Mucosa of descending colon (tissue), 3 donors: ENCODE measurements around the gene PDE3A. TPM values are rescaled to one million over a fixed set of nuclear protein-coding genes. Genes with fewer than 3 reads are reported as not detected.
A peak's percentile ranks its signal among the peaks of the same experiment; 100 is the strongest.

Source experiments
- ATAC-seq: fragments of 200-7000 bp; cut with Tn5 transposase; one replicate; pipeline ENCODE4 v1.9.1; 2020; ENCODE audit warnings: mild to moderate bottlenecking, moderate library complexity
- DNase-seq, 3 donors: peaks; one replicate each; pipeline ENCODE4 v3.0.0-alpha.2; 2020
- H3K36me3 ChIP-seq: fragments of 200-600 bp; one replicate; pipeline ENCODE4 v1.8.0; 2021; ENCODE audit warnings: low read depth, mild to moderate bottlenecking
- H3K4me1 ChIP-seq: fragments of 200-600 bp; one replicate; pipeline ENCODE4 v1.8.0; 2021; ENCODE audit warnings: low read depth, mild to moderate bottlenecking
- H3K4me3 ChIP-seq: fragments of 200-600 bp; one replicate; pipeline ENCODE4 v1.8.0; 2021; ENCODE audit warnings: mild to moderate bottlenecking
- H3K9me3 ChIP-seq: fragments of 200-600 bp; one replicate; pipeline ENCODE4 v1.8.0; 2021; ENCODE audit warnings: mild to moderate bottlenecking
- intact Hi-C, 2 donors: fragments of 100-400 bp; cut with DNase I in 1 of 2; cut with micrococcal nuclease in 1 of 2; formaldehyde crosslinking; loops; one replicate each; pipeline versions ENCODE4 v1.11.0 to v1.11.1; 2022; cut with DNase I, micrococcal nuclease
- total RNA-seq, 3 donors: library from RNA; stranded (reverse); fragmentation: NEBNext Ultra II Directional in 2 of 3; extraction: Animal tissue kit (Norgen Biotek cat#: 25700) in 2 of 3; gene quantifications; one replicate each; pipeline versions ENCODE4 v1.2.1 to v1.2.4, GENCODE V29; 2021 to 2023
- TF ChIP-seq, protein P1 (sequence below): fragments of 200-600 bp; IDR thresholded peaks from one replicate; pipeline ENCODE4 v1.8.0; 2022; ENCODE audit warnings: antibody characterized with exemption, mild to moderate bottlenecking
- donor health status: DM: no; HTN: no; CAD: no; lungs with moderate emphysema.
- donor health status: DM: no; HTN: no; CAD: no.
- donor health status: DM: no; HTN: yes; CAD: no.

Gene PDE3A
- total RNA-seq, 3 donors from 2014 or later: 47.2 to 84.1 (median 83.9) TPM

DNA sequence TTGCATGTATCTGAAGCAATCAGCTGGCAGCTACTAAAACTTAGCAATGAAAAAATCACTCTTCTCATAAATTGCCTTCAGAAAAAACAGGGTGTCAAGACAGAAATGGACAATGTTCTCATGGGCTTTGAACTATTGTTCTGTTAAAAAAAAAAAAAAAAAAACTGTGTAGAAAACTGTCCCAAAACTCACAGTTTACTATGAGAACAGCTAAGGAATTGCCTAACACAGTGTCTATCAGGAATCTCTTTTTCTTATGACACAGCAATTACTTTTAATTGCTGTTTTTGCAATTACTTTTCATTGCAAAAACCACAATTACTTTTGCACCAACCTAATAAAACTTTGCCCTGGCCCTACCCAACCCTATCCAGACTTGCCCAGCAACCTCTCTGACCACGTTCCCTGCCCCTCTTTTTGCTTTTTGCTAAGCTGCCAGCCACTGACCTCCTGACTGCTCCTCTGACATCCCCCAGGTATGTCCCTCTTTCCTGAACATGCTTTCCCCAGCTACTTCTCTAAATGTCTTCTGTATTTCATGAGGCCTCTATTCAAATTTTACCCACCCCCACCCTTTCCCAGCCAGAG is 258.8 kb downstream of the PDE3A start:
- Histone ChIP-seq H3K4me3 (no peak overlapping the region), H3K4me1 (peaks cover 17% of the 10 kb centered on the region), H3K36me3 (no peaks in the 10 kb centered on the region), H3K9me3 (no peaks in the 10 kb centered on the region)
- intact Hi-C loops: no loop called here
- ATAC-seq (peak; percentile 73), DNase-seq (peak in 1 of 3 donors; percentile 18)
- TF ChIP-seq, protein P1, sequence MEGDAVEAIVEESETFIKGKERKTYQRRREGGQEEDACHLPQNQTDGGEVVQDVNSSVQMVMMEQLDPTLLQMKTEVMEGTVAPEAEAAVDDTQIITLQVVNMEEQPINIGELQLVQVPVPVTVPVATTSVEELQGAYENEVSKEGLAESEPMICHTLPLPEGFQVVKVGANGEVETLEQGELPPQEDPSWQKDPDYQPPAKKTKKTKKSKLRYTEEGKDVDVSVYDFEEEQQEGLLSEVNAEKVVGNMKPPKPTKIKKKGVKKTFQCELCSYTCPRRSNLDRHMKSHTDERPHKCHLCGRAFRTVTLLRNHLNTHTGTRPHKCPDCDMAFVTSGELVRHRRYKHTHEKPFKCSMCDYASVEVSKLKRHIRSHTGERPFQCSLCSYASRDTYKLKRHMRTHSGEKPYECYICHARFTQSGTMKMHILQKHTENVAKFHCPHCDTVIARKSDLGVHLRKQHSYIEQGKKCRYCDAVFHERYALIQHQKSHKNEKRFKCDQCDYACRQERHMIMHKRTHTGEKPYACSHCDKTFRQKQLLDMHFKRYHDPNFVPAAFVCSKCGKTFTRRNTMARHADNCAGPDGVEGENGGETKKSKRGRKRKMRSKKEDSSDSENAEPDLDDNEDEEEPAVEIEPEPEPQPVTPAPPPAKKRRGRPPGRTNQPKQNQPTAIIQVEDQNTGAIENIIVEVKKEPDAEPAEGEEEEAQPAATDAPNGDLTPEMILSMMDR: no peak

DNA sequence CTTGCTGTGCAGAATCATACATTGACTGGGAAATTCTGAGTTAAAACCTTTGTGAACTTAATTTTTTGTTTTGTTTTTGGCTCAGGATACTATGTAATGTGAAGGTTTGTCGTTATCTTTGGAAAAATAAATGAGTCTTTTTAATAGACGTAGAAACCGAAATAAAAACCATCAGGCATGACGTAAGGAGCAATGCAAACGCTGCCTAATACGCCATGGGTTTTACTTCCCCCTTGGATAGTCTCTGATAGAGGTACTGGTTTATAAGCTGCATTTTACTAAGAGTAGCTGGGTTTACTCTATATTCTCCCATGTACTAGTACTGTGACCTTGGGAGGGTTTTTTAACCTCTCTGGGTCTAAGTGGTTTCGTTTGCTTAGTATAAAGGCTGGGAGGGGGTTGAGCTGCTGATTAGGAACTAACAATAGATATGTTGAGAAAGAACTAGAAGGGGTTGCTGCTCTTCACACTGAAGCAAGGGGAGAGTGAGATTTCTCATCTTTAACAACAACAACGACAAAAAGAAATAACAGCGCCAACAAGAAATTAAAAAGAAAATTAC is 260.0 kb downstream of the PDE3A start:
- Histone ChIP-seq H3K4me3 (no peak overlapping the region), H3K36me3 (no peaks in the 10 kb centered on the region), H3K4me1 (peaks cover 17% of the 10 kb centered on the region), H3K9me3 (no peaks in the 10 kb centered on the region)
- TF ChIP-seq, protein P1: no peak
- ATAC-seq (peak; percentile 41), DNase-seq (no peak)
- intact Hi-C loops: no loop called here

DNA sequence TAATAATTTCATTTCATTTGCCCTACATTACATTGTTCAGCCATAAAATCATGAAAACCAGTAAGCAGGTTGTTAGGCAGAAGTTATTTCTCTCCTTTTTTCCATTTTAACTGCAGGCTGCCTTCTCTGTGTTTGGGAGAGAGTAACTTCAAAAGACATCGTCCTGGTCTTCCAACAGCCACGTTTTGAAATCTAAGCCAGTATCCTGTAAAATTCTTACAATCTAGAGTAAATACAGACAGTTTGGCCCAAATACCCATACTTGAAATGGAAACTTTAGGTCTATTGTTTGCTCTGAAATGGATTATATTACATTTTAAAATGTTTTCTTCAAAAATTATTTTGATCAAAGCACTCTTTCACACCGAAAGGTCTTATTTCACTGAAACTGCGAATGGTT is 260.7 kb downstream of the PDE3A start:
- intact Hi-C loops: no loop called here
- TF ChIP-seq, protein P1: no peak
- DNase-seq (no peak), ATAC-seq (no peak)
- Histone ChIP-seq H3K4me1 (peaks cover 17% of the 10 kb centered on the region), H3K4me3 (no peak overlapping the region), H3K9me3 (no peaks in the 10 kb centered on the region), H3K36me3 (no peaks in the 10 kb centered on the region)

DNA sequence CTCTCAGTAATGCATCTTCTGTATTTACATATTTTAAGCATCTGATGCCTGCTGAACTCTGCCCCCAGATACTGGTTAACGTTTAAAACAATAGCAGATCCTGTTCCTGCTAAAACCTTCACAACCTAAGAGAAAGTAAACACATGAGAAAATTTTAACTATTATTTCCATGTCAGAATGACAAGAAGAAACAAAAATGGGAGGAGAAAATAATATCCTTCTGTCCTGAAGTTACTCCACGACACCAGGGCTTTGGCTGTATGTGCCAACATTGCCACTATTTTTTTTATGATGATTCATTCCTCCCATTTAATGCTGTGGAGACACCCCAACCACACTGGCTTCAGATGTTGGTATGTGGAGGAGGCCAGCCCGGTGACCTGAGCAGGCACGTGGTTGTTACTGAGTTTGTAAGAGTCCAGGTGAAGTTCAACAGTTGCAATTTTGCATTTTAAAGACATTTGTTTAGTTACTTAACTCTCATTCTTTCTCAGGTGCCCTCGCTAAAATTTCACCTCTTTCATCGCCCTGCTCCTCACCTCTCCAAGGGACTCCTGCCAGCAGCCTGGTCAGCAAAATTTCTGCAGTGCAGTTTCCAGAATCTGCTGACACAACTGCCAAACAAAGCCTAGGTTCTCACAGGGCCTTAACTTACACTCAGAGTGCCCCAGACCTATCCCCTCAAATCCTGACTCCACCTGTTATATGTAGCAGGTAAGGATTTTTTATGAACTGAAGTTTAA is 261.2 kb downstream of the PDE3A start:
- Histone ChIP-seq H3K9me3 (no peaks in the 10 kb centered on the region), H3K36me3 (no peaks in the 10 kb centered on the region), H3K4me1 (peaks cover 17% of the 10 kb centered on the region), H3K4me3 (no peak overlapping the region)
- TF ChIP-seq, protein P1: no peak
- peak; percentile 70 for ATAC-seq
- intact Hi-C loops: no loop called here
- DNase-seq: peak in 2 of 3 donors; percentile 29 to 49

DNA sequence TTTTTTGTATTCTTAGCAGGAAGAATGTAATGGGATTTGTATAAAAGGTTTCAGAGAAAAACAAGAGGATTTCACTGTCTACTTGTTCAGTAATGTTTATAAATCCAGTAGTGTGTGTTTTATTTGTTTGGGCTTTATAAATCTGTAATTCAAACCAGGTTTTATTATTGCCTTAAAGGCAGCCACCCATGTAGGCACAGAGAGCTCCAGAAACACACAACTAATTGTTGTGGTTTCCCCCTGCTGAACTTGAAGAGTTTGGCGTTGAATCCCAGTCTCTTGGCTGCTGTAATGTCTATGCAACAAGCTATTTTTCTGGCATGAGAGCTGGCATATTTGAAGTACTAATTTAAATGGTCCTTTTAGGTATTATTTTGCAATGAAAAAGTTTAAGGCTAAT is 263.4 kb downstream of the PDE3A start:
- H3K4me3 ChIP-seq: no peak overlapping the region
- H3K36me3 ChIP-seq: no peaks in the 10 kb centered on the region
- intact Hi-C loops: no loop called here
- H3K4me1 ChIP-seq: peaks cover 11% of the 10 kb centered on the region
- ATAC-seq (no peak), DNase-seq (no peak)
- H3K9me3 ChIP-seq: no peaks in the 10 kb centered on the region
- TF ChIP-seq, protein P1: no peak
